Stimulated activated CD8-positive, alpha-beta memory T cell treated with anti-CD3 and anti-CD28 coated beads, Interleukin-4, amount 100 ng/mL, for 1 hour (primary cell): ENCODE data around the gene IGSF11.
A peak's percentile ranks its signal among the peaks of the same experiment; 100 is the strongest.
"Not testable (repeated sequence)": the region's sequence is repeated elsewhere in the genome, so short reads cannot be mapped to it uniquely, and the experiment has no call there.

Experiments used
- DNase-seq, 2 donors: peaks; one replicate each; pipeline ENCODE4 v3.0.0-alpha.2; 2020; ENCODE audit warnings: low read depth in 2 of 2, low spot score in 1 of 2

Gene IGSF11

GRCh38 chr3:118886708-118887107, 147.9 kb downstream of the IGSF11 start:
- no peak for DNase-seq

- peak; percentile 37 to 60 for DNase-seq
These were observed 149.9 kb downstream of the IGSF11 start for GRCh38 chr3:118884748-118885206.

GRCh38 chr3:118882353-118882947, 152.2 kb downstream of the IGSF11 start:
- DNase-seq: peak; percentile 30 to 53

- no peak for DNase-seq
These were observed 166.6 kb downstream of the IGSF11 start for GRCh38 chr3:118868051-118868450.

- DNase-seq: no peak
These were observed 170.8 kb downstream of the IGSF11 start for GRCh38 chr3:118863731-118864322.

GRCh38 chr3:118859950-118860349, 174.7 kb downstream of the IGSF11 start:
- DNase-seq: no peak

- DNase-seq: not testable (repeated sequence)
These were observed 183.0 kb downstream of the IGSF11 start for GRCh38 chr3:118851466-118852193.

GRCh38 chr3:118850687-118851086, 184.0 kb downstream of the IGSF11 start:
- DNase-seq: no peak
